Ovary (tissue), 9 donors: ENCODE data around the gene LMTK3. TPM values are rescaled to one million over a fixed set of nuclear protein-coding genes. Genes with fewer than 3 reads are reported as not detected.

Experiments used
- DNase-seq, 5 donors: peaks; one replicate each; pipeline ENCODE4 v3.0.0-alpha.2; 2019 to 2020
- H3K27ac ChIP-seq, 2 donors: fragments of 200-600 bp; one replicate each; pipeline versions ENCODE4 v1.5.1 to v1.8.0; 2019 to 2022
- H3K27me3 ChIP-seq: fragments of 200-600 bp; one replicate; pipeline ENCODE4 v1.8.0; 2022
- H3K36me3 ChIP-seq: fragments of 200-600 bp; sonication (generic); one replicate; pipeline ENCODE4 v1.5.1; 2019
- H3K4me1 ChIP-seq: one replicate; pipeline ENCODE4 v1.8.1; 2013; ENCODE audit warnings: mild to moderate bottlenecking, moderate library complexity; ENCODE audit not compliant: insufficient read depth
- H3K4me3 ChIP-seq: fragments of 200-600 bp; sonication (generic); one replicate; pipeline ENCODE4 v1.5.1; 2017
- H3K9me3 ChIP-seq, 2 donors: fragments of 200-600 bp in 1 of 2; sonication (generic) in 1 of 2; one replicate each; pipeline versions ENCODE4 v1.5.1 to v1.8.1; 2013 to 2019; ENCODE audit warnings: mild to moderate bottlenecking in 1 of 2, moderate library complexity in 1 of 2
- EP300 ChIP-seq: sonication (generic); formaldehyde crosslinking; IDR thresholded peaks from one replicate; pipeline ENCODE4 v1.6.1; 2017; ENCODE audit warnings: antibody characterized with exemption
- POLR2A ChIP-seq: fragments of 450-650 bp; IDR thresholded peaks from one replicate; pipeline ENCODE4 v1.6.1; 2017; ENCODE audit warnings: antibody characterized with exemption, mild to moderate bottlenecking, moderate library complexity
- WGBS, 3 donors: extraction: QIAGEN DNeasy Blood & Tissue Kit in 1 of 3; methylation state at CpG; one replicate each; pipeline versions ENCODE4 v1.1.5 to v1.1.7; 2013 to 2017; 5-methylcytosine and 5-hydroxymethylcytosine counted together
- intact Hi-C, 4 donors: fragments of 100-400 bp; cut with DNase I; formaldehyde crosslinking; loops; one replicate each; pipeline versions ENCODE4 v1.11.0 to v1.15.1; 2022 to 2023
- polyA plus RNA-seq, 2 donors: library from polyadenylated mRNA; stranded (reverse); fragments of 200-250 nt in 1 of 2; fragments of 350-450 nt in 1 of 2; fragmentation: Illumina TruSeq in 1 of 2; extraction: RNeasy Lipid Tissue Mini Kit (QIAGEN cat#74804) in 1 of 2; gene quantifications; one replicate each; pipeline ENCODE4 v1.2.3, GENCODE V29; 2013 to 2014
- total RNA-seq, 7 donors: library from RNA; depleted of rRNA in 2 of 7; stranded (reverse); fragments of >200 nt in 2 of 7; fragmentation: NEBNext Ultra II Directional in 3 of 7; extraction: Animal tissue kit (Norgen Biotek cat#: 25700) in 3 of 7; gene quantifications; one replicate each; pipeline versions ENCODE4 v1.1.0 to v1.2.4, GENCODE V29; 2016 to 2023
- TF ChIP-seq, protein P1 (sequence below), 3 donors: fragments of 450-650 bp in 2 of 3; fragments of 200-600 bp in 1 of 3; IDR thresholded peaks; one replicate each; pipeline versions ENCODE4 v1.5.1 to v1.8.0; 2016 to 2022; ENCODE audit warnings: antibody characterized with exemption in 3 of 3, mild to moderate bottlenecking in 1 of 3
- donor health status: DM: no; HTN: no; CAD: no; lungs with moderate emphysema.
- donor health status: DM: no; HTN: no; CAD: no.
- donor health status: Bipolar disorder and iron deficiency.
- donor health status: DM: yes; HTN: yes; CAD: no.
- donor health status: DM: no; HTN: no; CAD: no.
- donor health status: DM: yes; HTN: yes; CAD: no.

The LMTK3 gene
- total and polyA plus RNA-seq, 9 donors: 0.27 to 2.5 (median 0.49) TPM; not detected in 1

DNA sequence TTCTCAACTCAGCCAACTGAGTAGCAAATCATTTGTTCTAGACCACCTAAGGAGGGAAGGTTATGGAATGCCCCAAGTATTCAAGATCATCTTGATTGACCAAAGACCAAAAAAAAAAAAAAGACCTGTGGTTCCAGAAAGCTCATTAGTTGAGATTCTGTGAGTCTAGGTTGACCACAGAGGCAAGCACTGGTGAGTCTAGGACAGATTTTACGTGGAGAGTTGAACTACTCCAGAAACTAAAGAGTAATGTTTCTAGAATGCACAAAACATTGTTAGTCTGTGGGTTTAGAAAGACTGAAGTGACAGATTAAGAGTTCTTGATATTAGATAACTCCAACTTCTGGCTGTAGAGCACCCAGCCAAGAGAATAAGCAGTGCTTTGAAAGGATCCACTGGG is 46.4 kb downstream of the LMTK3 start:
- Histone ChIP-seq H3K36me3 (no peaks in the 10 kb centered on the region), H3K27ac (no peak overlapping the region), H3K4me1 (peaks cover 3% of the 10 kb centered on the region), H3K4me3 (no peak overlapping the region), H3K9me3 (no peaks in the 10 kb centered on the region), H3K27me3 (no peaks in the 10 kb centered on the region)
- DNase-seq: no peak
- intact Hi-C loops: loop anchor here in 1 of 4 donors (10.0 kb wide), 1 partner anchor 140 kb away; the partner anchor contains the start of gene EMP3
- TF ChIP-seq POLR2A: no peak
- TF ChIP-seq, protein P1, sequence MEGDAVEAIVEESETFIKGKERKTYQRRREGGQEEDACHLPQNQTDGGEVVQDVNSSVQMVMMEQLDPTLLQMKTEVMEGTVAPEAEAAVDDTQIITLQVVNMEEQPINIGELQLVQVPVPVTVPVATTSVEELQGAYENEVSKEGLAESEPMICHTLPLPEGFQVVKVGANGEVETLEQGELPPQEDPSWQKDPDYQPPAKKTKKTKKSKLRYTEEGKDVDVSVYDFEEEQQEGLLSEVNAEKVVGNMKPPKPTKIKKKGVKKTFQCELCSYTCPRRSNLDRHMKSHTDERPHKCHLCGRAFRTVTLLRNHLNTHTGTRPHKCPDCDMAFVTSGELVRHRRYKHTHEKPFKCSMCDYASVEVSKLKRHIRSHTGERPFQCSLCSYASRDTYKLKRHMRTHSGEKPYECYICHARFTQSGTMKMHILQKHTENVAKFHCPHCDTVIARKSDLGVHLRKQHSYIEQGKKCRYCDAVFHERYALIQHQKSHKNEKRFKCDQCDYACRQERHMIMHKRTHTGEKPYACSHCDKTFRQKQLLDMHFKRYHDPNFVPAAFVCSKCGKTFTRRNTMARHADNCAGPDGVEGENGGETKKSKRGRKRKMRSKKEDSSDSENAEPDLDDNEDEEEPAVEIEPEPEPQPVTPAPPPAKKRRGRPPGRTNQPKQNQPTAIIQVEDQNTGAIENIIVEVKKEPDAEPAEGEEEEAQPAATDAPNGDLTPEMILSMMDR (IDR thresholded peaks at IDR 0.05): no peak
- TF ChIP-seq EP300: no peak
- WGBS, 3 donors: 93 to 100% (median 97%) methylated on average over 1 of the region's 1 CpG

DNA sequence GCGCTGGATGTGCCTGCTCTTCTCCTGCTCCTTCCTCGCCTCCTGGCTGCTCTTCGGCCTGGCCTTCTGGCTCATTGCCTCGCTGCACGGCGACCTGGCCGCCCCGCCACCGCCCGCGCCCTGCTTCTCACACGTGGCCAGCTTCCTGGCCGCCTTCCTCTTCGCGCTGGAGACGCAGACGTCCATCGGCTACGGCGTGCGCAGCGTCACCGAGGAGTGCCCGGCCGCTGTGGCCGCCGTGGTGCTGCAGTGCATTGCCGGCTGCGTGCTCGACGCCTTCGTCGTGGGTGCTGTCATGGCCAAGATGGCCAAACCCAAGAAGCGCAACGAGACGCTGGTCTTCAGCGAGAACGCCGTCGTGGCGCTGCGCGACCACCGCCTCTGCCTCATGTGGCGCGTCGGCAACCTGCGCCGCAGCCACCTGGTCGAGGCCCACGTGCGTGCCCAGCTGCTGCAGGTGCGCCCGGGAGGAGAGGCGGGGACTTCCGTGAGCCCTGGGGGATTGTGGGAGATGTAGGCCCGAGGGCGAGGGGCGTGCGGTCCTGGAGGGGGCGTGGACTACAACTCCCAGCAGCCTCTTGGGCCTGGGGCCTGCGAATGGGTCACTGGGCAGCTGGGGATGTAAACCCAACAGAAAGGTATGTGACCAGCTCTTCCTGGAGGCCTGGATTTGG is 49.5 kb downstream of the LMTK3 start:
- DNase-seq: peak in 1 of 5 donors; percentile 27
- H3K4me1 ChIP-seq: no peaks in the 10 kb centered on the region
- no peaks in the 10 kb centered on the region for H3K27me3 ChIP-seq
- intact Hi-C loops: loop anchor here in 2 of 4 donors (5.0 to 10.0 kb wide), 2 partner anchors 40 to 137 kb away; partner anchors contain the start of gene EMP3 (in 1 of the 2)
- 74 to 78% (median 78%) methylated on average over 45 to 62 of the region's 62 CpGs for WGBS, 3 donors
- H3K27ac ChIP-seq: no peak overlapping the region
- no peaks in the 10 kb centered on the region for H3K9me3 ChIP-seq
- TF ChIP-seq POLR2A (no peak), EP300 (no peak)
- TF ChIP-seq, protein P1 (IDR thresholded peaks at IDR 0.05): no peak
- H3K36me3 ChIP-seq: no peaks in the 10 kb centered on the region
- H3K4me3 ChIP-seq: no peak overlapping the region

DNA sequence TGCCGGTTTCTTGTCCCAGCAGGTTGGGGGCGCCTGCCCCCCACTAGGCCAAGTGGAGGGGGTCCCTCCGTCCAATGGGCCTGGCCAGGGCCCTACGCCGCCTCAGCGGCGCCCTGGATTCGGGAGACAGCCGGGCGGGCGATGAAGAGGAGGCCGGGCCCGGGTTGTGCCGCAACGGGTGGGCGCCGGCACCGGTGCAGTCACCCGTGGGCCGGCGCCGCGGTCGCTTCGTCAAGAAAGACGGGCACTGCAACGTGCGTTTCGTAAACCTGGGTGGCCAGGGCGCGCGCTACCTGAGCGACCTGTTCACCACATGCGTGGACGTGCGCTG is 50.0 kb downstream of the LMTK3 start:
- DNase-seq: peak in 1 of 5 donors; percentile 27
- 88 to 92% (median 91%) methylated on average over 36 of the region's 36 CpGs for WGBS, 3 donors
- Histone ChIP-seq H3K4me1 (no peaks in the 10 kb centered on the region), H3K27me3 (no peaks in the 10 kb centered on the region), H3K27ac (no peak overlapping the region), H3K36me3 (no peaks in the 10 kb centered on the region), H3K9me3 (no peaks in the 10 kb centered on the region), H3K4me3 (no peak overlapping the region)
- intact Hi-C loops: loop anchor here in 2 of 4 donors (5.0 to 10.0 kb wide), 2 partner anchors 41 to 137 kb away; partner anchors contain the start of gene EMP3 (in 1 of the 2)
- TF ChIP-seq, protein P1 (IDR thresholded peaks at IDR 0.05): no peak
- TF ChIP-seq POLR2A (no peak), EP300 (no peak)

DNA sequence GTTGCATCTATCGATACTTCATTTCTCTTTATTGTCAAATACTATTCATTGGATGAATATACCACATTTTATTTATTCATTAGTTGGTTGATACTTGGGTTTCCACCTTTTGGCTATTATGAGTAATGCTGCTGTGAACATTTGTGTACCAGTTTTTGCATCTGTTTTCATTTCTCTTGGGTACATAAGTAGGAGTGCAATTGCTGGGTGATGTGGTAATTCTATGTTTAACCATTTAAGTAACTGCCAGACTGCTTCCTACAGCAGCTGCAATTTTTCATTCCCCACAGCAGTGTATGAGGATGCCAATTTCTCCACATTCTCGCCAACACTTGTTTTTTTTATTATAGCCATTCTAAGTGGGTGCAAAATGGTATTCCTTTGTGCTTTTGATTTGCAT is 53.6 kb downstream of the LMTK3 start:
- Histone ChIP-seq H3K27ac (no peak overlapping the region), H3K4me1 (no peaks in the 10 kb centered on the region), H3K36me3 (no peaks in the 10 kb centered on the region), H3K27me3 (no peaks in the 10 kb centered on the region), H3K4me3 (no peak overlapping the region), H3K9me3 (no peaks in the 10 kb centered on the region)
- 78 to 83% (median 79%) methylated on average over 2 of the region's 2 CpGs for WGBS, 3 donors
- intact Hi-C loops: no loop called here
- no peak for DNase-seq
- TF ChIP-seq POLR2A: no peak
- no peak for TF ChIP-seq EP300
- TF ChIP-seq, protein P1 (IDR thresholded peaks at IDR 0.05): no peak
